HG03565 (cell line): ENCODE results near the gene RRP1.

Experiments used
- ATAC-seq: cut with Tn5 transposase; IDR thresholded peaks from one replicate; pipeline ENCODE4 v1.9.1; 2021; ENCODE audit warnings: mild to moderate bottlenecking, moderate library complexity; ENCODE audit not compliant: unreplicated experiment

The RRP1 gene

DNA sequence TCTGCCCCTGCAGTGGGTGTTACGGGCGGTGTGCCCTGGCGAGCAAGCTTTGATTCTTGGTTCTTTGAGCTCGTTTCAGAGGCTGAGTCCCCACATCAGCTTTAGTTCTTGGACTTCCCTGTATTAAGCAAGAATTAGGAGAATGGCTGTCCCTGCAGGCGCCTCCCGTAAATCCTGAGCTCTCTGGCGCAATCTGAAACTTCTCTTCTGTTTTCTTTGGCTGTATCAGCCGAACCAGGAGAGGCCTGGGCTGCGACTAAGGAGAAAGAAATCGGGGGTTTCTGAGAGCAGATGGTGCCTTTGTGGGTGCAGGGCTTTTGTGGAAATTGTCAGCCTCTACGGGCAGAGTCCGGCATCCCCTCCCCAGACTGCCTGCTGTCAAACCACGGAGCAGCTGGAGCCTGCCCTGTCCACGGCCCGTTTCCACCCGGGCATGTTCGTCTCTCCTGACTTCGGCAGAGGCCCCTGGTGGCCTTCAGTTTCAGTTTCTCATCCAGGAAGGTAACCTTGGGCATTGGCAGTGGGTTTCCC, 31.2 kb upstream of the RRP1 start:
- no peak for ATAC-seq

DNA sequence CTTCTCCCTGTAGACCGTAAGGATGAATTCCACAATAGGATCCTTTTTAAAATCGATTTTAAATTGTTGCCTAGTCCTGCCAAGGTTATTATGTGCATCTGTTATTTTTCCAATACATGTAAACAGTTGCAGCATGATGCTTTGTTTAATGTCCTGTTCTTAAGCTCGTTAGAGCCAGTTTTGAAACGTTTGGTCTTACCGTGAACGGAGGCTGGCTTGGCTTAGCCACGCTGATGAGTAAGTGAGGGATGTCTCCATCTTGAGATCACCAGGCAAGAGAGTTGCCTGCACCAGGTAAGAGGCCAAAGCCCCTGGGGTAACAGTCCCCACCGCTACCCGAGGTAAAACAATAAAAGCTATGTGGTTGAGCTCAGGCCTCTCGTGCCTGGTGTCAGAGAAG, 30.6 kb upstream of the RRP1 start:
- ATAC-seq: no peak

DNA sequence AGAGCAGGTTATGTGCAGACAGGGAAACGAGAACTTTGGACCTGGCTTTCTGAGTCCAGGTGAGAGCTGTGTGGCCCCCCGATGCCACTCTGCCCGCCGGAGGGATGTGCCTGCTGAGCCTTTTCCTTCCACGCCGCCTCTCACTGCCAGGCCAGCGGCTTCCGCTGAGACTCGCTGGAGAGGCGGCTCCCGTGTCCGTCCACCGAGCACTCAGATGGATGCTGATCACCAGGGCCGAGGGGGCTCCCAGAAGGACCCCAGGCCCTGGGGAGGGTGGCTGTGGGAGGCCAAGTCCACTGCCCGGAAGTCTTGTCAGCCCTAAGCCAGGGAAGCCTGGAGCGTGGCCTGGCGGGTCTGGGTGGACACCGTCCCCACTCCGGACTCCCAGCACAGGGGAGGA, 29.7 kb upstream of the RRP1 start:
- no peak for ATAC-seq

DNA sequence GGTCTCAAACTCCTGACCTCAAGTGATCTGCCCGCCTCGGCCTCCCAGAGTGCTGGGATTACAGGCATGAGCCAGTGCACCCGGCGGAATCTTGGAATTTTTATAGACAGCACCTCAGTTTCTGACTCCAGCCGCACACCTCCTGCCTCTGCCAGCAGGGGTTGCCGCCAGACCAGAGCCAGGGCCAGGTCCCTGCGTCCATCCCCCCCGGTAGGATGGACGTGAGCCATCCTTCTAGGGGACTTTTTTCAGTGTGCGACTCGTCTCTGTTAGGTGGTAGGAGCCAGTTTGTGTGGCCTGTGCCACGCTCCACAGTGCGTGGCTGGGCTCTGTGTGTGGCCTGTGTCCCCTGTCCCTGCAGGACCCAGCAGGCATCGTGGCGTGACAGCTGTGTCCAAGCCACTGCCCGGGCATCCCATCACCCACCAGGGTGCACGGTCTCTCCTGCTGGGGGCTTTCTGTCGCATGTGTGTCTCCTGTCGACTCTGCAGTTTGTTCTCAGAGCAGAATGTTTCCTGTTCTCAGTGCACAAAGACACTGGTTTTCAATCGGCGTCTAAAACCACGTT, 28.9 kb upstream of the RRP1 start:
- no peak for ATAC-seq

DNA sequence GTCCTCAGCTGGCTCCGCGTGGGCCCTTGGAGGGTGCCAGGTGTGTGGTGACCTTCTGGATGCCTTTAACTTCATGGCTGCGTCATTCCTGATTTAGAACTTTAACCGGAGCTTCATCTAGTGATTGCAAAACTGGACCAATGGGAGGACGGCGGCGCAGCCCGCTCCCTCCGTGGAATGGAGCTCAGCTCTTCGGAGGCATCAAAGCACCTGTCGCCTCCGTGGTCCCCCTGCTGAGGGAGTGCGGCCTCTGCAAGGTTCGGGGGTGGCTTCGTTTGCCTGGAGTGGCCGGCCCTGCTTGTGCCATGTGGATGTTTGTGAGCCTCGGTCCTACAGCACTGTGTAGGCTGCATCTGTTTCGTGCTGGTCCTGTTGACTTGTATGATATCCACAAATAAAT, 27.5 kb upstream of the RRP1 start:
- ATAC-seq: no peak

DNA sequence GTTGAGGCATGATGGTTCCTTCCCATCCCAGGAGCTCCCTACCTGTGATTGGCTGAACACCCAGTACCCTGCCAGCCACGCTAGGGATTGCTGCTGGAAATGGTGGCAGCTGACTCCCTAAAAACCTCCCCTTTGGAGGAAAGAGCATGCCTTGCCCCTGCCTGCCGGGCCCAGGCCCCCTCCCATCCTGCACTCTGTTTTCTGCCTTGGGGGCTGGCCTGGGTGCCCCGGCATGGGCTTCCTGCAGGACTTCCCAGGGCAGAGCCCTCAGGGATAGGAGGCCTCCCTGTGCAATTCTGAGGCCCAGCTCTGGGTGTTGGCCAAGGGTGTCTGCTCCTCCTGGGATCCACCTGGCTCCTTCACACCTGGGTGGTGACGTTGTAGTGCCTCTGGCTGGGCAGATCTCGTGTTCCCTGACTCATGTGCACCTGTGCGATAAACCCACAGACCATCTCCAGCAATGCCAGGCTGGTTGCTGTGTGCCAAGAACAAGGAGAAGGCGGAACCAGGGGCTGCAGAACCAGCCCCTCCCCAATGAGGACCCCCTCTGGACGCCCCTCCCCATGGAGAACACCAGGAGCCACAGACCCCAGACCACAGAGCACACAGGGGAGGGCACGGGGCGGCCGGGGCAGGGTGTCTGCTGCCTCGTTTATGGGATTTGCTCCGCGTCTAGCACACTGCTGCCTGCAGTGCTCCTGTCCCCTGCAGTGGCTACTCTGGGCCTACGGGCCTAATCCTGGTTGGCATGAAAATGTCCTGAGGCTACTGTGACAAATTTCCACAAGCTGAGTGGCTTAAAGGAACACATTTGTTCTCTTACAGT, 26.9 kb upstream of the RRP1 start:
- ATAC-seq: no peak

DNA sequence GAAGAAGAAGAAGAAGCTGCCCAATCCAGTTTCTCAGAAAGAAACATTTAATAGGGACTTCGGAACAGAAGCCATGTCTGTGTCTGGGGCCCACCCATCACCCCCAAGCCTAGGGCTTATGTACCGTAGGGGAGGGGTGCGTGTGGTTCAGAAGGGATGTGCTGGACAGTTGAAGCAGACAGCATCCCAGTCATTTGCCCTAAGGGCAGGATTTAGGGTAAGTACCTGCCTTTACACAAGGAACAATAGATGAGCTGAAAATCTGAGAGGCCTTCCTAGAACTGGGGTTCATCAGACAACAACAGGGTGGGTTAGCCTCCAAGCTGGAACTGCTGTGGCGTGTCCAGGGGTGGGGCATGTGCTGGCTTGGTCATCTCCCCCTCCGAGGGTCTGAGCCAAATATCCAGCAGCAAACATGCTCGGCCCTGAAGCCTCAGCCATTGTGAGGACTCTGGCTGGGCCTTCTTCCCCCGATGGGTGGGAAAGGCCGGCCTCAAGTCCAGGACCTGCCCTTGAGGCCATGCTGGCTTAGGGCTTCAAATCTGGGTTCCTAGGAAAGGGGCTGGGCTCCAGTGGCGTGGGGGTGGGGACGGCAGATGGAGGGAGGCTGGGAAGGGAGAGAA, 25.4 kb upstream of the RRP1 start:
- no peak for ATAC-seq

DNA sequence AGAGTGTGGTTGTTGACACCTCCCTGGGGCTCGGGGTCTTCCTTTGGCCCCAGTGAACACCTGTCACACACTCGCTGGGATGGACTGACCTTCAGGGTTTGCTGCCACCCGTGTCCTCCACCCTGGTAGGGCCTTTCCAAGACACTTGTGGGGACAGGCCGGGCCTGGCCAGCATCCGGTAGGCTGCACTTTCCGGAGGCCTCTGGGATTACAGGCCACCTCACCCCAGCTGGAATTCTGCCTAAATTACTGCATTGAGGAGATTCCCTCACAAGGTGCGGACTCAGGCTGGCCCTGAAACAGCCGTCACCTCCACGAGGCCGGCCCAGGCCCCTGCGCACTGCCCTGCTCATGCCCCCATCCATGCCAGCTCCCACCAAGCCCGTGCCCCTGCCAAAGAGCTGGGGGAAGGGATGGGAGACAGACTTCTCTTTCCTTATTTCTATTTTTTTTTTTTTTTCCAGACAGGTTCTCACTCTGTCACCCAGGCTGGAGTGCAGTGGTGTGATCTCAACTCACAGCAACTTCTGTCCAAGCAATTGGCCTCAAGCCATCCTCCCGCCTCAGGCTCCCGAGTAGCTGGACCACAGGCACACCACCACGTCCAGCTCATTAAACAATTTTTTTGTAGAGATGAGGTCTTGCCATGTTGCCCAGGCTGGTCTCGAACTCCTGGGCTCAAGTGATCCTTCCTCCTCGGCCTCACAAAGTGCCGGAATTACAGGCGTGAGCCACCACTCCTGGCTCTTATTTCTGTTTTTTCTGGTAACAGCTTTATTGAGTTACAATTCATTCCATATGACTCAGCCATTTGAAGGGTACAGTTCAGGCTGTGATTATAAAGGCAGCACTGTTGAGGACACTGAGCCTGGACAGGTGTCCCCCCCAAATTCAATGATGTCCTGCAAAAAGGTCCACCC, 24.5 kb upstream of the RRP1 start:
- ATAC-seq: no peak

DNA sequence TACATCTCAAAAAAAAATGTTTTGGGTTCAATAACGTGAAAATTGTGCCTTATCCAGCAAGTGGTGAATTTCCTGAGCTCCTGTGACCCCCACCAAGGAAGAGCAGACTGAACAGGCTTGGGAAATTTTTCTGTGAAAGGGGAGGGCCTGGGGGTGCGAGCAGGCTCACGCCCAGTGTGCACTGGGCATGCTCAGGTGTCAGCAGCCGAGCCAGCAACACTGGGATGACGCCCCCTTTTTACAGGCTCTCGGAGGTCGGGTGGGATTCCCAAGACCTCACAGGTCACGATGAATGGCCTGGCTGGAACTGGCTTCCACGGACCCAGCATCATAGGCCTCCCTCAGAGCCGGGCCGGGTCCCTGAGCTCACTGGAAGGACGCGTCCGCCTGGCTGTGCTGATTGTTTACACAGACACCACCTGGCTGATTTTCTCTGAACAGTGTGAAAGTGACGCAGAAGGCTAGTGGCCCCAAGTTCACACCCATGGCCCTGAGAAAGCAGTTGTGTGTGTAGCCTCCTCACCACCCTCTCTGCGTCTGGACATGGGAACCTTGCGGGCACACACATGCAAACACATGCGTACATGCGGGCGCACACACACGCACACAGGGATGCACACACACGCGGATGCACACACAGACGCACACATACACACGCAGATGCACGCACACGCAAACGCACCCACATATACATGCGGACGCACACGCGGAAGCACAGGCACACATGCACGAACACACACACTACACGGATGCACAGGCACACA, 22.5 kb upstream of the RRP1 start:
- no peak for ATAC-seq

DNA sequence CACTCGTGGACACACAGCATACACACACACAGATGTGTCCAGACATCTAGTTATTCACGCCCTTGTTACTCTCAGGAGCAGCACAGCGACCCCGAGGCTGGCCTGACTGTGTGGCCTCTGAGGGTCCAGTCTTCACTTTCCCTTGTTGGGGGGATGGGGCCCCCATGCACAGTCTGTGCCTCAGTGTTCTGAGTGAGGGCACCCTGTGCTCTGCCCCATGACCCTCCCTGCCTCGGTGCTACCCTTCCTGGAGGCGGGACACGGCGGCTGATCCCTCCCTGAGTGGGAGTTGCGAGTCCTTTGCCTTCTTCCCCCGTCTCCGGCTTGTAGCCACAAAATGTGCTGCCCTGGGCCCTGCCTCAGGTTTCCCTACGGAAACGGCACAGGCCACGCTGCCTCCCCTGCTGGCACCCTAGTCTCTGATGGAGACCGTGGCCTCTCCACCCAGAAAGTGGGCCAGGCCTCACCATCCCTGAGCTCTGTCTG, 21.8 kb upstream of the RRP1 start:
- ATAC-seq: no peak

DNA sequence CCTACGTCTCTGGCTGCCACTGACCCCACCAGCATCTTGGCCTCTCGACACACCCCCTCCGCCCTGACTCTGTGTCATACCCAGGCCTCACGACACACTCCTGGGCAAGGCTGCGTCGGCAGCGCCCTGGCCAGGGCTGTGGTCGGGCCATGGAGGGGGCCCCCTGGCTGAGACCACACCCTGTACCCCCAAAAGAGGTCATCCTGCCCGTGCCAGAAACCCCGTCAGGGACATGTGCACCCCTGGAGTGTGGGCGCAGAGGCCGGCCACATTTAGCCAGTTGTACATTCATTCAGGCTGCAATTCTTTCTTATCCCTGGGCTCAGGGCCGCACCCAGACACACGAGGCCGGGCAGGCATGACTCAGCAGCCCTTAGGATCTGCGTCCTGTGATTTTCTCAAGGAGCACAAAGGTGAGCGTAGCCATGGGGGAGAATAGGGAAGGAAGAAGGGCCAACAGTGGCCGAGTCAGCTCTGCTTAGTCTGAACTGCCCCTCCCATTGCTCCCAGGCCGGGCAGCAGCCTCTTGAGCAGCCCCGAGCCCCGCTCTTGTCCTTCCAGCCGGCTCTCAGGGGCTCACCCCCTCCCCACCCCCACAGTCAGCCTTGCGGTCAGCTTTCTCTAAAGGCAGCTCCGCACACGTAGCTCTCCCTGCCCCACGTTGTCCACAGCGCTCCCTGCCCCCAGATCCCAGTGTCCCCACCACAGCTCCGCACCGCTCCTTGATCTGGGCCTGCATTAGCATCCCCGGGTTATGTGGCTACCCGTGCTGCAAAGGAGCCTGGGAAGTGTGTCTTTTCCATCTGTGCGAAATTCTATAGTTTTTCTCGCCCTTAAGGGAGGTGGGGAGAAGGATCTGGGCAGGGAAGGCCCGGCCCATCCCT, 21.2 kb upstream of the RRP1 start:
- ATAC-seq: no peak

DNA sequence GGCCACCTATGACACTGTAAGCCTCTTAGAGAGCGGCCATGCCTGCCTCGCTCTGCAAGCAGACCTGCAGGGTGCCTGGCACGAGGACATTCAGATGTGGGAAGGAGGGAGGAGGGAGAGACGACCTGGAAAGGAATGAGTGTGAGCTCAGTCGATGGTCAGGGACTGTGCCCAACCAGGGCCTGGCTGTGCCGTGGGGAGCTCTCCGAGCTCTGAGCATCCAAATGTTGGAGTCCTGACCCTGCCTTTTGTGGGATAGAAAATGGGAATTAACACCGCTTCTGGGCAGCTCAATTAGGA, 20.6 kb upstream of the RRP1 start:
- no peak for ATAC-seq

DNA sequence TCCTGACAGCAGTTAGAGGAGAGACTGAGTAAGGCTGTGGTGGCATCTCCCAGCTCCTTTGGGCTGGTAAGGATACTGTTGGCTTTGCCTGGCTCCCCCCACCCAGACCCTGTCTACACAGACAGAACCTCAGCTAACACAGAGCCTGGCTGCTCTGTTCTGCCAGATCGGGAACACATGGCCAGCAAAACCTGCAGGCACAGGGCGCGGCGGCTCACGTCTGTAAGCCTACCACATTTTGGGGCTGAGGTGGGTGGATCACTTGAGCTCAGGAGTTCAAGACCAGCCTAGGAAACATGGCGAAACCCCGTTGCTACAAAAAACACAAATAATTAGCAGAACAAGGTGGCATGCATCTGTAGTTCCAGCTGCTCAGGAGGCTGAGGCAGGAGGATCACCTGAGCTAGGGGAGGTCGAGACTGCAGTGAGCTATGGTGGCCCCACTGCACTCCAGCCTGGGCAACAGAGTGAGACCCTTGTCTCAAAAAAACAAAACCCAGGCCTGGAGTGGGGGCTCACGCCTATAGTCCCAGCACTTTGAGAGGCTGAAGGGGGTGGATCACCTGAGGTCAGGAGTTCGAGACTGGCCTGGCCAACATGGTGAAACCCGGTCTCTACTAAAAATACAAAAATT, 19.9 kb upstream of the RRP1 start:
- no peak for ATAC-seq

DNA sequence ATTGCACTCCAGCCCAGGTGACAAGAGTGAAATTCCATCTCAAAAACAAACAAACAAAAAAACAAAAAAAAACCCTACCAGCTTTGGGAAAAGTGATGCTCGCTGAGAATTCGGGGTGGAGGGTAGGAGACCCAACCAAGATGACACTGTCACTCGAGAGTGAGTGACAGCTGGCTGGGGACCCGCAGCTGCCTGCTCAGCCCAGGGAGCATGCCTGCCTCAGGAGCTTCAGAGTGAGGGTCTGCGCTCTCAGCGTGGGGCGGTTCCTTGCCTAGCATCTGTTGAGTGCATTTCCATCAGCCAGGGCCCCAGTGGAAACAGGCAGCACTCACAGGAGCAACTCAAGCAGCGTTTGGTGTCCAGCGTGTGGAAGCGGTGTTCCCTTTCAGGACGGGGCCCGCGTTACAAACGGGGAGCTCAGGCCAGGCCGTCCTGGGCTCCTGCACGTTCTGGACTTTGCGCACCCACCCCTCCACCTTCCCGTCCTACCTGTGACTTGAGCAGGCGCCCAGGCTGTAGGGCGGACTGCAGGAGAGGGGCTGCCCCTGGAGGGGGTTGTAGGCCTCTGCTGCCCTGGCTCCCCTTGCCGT, 19.2 kb upstream of the RRP1 start:
- ATAC-seq: no peak

DNA sequence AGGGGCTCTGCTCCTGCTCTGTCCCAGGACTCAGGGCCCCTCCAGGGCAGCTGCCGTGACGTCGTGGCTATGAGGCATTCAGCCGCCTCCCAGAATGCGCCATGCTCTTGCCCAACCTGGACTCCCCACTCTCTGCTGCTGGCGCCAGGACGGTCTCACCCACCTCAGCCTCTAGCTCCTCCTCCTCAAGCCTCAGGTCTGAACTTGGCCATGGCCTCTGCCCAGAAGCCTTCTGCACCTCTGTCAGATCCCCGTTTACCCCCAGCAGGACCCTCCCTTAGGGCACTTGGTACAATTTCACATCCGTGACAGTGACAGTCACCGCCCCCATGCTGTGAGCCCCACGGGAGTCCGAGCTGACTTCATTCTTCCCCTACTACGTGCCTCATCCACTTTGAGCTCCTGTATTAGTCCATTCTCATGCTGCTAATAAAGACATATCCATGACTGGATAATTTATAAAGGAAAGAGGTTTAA, 18.1 kb upstream of the RRP1 start:
- ATAC-seq: no peak

DNA sequence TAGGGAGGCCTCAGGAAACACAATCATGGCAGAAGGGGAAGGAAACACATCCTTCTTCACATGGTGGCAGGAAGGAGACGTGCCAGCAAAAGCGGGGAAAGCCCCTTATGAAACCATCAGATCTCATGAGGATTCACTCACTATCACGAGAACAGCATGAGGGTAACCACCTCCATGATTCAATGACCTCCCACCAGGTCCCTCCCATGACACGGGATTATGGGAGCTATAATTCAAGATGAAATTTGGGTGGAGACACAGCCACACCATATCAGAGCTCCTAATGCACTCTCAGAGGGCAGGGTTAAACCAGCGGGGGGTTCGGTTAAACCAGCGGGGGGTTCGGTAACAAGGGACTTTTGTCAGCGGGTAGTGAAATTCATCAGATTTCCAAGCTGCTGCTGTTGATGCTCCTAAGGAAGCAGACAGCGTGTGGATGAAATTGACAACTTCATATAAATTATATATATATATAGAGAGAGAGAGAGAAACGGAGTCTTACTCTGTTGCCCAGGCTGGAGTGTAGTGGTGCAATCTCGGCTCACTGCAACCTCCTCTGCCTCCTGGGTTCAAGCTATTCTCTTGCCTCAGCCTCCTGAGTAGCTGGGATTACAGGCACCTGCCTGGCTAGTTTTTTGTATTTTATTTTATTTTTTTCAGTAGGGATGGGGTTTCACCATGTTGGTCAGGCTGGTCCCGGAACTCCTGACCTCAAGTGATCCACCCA, 17.5 kb upstream of the RRP1 start:
- ATAC-seq: no peak

DNA sequence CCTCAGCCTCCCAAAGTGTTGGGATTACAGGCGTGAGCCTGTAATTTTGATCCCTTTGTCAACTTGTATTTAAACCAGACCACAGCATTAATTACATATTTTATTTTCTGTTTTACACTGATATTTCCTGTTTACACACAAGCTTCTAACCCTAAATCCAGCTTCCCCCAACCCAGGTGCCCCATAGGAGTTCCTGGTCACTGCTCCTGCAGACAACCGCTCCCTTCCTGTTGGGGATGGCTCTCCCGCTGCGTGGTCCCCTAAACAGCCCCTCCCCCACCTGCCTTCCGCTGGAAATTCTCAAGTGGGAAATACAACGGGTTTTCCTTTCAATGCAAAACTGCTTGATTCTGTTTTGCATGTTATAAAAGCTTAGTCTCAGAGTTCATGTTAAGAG, 17.0 kb upstream of the RRP1 start:
- ATAC-seq: no peak

DNA sequence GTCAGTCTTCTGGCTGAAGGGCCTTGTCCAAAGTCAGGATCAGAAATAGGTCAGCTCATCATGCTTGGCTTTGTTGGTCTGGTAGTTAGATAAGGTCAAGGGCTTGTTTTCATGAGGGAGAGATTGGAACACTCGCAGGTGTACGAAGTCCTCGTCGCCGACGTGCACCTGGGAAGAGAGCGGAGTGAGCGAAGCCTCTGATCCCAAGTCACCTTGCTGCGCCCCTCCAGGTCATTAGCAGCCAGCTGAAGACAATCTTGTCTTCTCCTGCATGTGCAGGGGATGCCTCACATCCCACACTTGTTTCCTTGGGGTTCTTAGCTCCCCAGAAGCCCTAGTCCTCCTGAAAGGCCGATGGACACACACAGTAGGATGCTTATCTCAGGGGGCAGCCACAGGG, 15.2 kb upstream of the RRP1 start:
- ATAC-seq: no peak
